Glutamatergic neuron (in vitro differentiated cells): Measurements from ENCODE around the gene NR2F1. TPM values are rescaled to one million over a fixed set of nuclear protein-coding genes. Genes with fewer than 3 reads are reported as not detected.

ENCODE experiments used
- DNase-seq: peaks from one replicate; pipeline ENCODE4 v3.0.0; 2022
- H3K27ac Mint-ChIP-seq: one replicate; pipeline ENCODE4 v1.8.0; 2020; ENCODE audit warnings: mild to moderate bottlenecking, mixed read lengths, inconsistent platforms; ENCODE audit not compliant: unreplicated experiment
- H3K27me3 Mint-ChIP-seq: one replicate; pipeline ENCODE4 v1.8.0; 2020; ENCODE audit warnings: mild to moderate bottlenecking, moderate library complexity, mixed read lengths, inconsistent platforms; ENCODE audit not compliant: unreplicated experiment
- H3K36me3 Mint-ChIP-seq: one replicate; pipeline ENCODE4 v1.8.0; 2020; ENCODE audit warnings: mild to moderate bottlenecking, mixed read lengths, inconsistent platforms; ENCODE audit not compliant: unreplicated experiment
- H3K4me1 Mint-ChIP-seq: one replicate; pipeline ENCODE4 v1.8.0; 2020; ENCODE audit warnings: mild to moderate bottlenecking, low read depth, mixed read lengths, inconsistent platforms; ENCODE audit not compliant: unreplicated experiment
- H3K4me3 Mint-ChIP-seq: one replicate; pipeline ENCODE4 v1.8.0; 2020; ENCODE audit warnings: mild to moderate bottlenecking, mixed read lengths, inconsistent platforms; ENCODE audit not compliant: unreplicated experiment
- H3K9me3 Mint-ChIP-seq: one replicate; pipeline ENCODE4 v1.8.0; 2020; ENCODE audit warnings: mild to moderate bottlenecking, moderate library complexity, mixed read lengths, inconsistent platforms; ENCODE audit not compliant: unreplicated experiment
- total RNA-seq: library from RNA; stranded (reverse); fragmentation: NEBNext Ultra II Directional; extraction: Animal tissue kit (Norgen Biotek cat#: 25700); gene quantifications from one replicate; pipeline ENCODE4 v1.2.1, GENCODE V29; 2021; ENCODE audit not compliant: unreplicated experiment
- TF ChIP-seq, protein P1 (sequence below): fragments of 200-600 bp; sonication (generic); IDR thresholded peaks from one replicate; pipeline ENCODE4 v1.5.0; 2021; ENCODE audit not compliant: partially characterized antibody, unreplicated experiment

Gene NR2F1
- total RNA-seq, 1 donor from 2014 or later, result 0.37 TPM

- Mint-ChIP-seq H3K27ac (no peak overlapping the region), H3K36me3 (no peaks in the 10 kb centered on the region), H3K4me3 (peak overlapping the region; percentile 61), H3K4me1 (peaks cover 2% of the 10 kb centered on the region), H3K27me3 (peaks cover 32% of the 10 kb centered on the region), H3K9me3 (peaks cover 14% of the 10 kb centered on the region)
- TF ChIP-seq, protein P1, sequence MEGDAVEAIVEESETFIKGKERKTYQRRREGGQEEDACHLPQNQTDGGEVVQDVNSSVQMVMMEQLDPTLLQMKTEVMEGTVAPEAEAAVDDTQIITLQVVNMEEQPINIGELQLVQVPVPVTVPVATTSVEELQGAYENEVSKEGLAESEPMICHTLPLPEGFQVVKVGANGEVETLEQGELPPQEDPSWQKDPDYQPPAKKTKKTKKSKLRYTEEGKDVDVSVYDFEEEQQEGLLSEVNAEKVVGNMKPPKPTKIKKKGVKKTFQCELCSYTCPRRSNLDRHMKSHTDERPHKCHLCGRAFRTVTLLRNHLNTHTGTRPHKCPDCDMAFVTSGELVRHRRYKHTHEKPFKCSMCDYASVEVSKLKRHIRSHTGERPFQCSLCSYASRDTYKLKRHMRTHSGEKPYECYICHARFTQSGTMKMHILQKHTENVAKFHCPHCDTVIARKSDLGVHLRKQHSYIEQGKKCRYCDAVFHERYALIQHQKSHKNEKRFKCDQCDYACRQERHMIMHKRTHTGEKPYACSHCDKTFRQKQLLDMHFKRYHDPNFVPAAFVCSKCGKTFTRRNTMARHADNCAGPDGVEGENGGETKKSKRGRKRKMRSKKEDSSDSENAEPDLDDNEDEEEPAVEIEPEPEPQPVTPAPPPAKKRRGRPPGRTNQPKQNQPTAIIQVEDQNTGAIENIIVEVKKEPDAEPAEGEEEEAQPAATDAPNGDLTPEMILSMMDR, result no peak
- DNase-seq, result peak; percentile 63
Measured at GRCh38 chr5:93579692-93580062, 3.3 kb upstream of the NR2F1 start.

GRCh38 chr5:93580063-93580926 lies 2.7 kb upstream of the NR2F1 start:
- peak; percentile 52 for DNase-seq
- Mint-ChIP-seq H3K36me3 (no peaks in the 10 kb centered on the region), H3K4me1 (peaks cover 2% of the 10 kb centered on the region), H3K27ac (no peak overlapping the region), H3K9me3 (peaks cover 14% of the 10 kb centered on the region), H3K4me3 (no peak overlapping the region), H3K27me3 (peaks cover 31% of the 10 kb centered on the region)
- TF ChIP-seq, protein P1, result no peak

DNA sequence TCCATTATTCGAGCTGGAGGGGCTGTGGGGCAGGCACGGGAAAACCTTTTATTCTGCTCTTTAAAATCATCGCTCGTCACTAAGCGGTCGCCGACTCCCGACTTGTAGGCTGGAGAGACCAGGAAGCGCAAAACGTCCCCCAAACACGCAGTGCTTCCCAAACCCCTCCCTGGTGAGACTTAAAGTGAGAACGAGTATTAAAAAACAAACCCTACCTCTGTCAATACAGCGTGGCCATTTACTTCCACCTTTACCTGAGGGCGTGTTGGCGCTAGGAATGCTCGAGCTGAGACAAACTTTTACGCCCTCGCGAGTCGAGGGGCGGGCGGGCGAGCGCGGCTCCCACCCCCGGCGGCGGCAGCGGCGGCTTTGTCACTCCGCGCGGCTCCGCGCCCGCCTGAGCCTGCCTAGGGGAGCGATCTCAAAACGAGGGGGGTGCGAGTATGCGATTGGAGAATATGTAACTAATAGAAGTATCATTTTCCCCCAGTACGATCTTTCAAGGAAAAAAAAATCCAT lies 2.0 kb upstream of the NR2F1 start, which contains the start of gene NR2F1-AS1:
TSS of gene NR2F1-AS1 (minus strand) at position 293 of the 519 bp plus-strand sequence.
- H3K27ac Mint-ChIP-seq, result no peak within 1 kb of the TSS
- TF ChIP-seq, protein P1, result no peak
- peak; percentile 31 for DNase-seq
- H3K4me1 Mint-ChIP-seq, result peaks cover 5% of the 10 kb centered on the region
- no peak within 1 kb of the TSS for H3K4me3 Mint-ChIP-seq
- peaks cover 15% of the 10 kb centered on the region for H3K9me3 Mint-ChIP-seq
- H3K36me3 Mint-ChIP-seq, result no peaks in the 10 kb centered on the region
- H3K27me3 Mint-ChIP-seq, result peaks cover 30% of the 10 kb centered on the region

DNA sequence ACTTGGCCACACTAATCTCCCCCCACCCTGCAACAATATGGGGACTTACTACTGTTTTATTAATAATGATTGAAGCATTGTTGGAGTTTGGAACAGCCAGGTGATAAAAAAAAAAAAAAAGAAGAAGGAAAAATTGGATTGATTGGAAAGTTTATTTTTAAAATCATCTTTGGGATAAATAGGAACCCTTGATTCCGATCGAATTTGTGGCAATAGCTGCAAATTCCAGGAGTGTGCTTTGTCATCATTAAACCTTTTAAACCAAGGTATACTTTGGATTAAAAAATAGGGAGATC lies 907 bp upstream of the NR2F1 start:
- no peak overlapping the region for H3K4me3 Mint-ChIP-seq
- DNase-seq, result no peak
- H3K9me3 Mint-ChIP-seq, result peaks cover 16% of the 10 kb centered on the region

GRCh38 chr5:93583439-93583767 lies 381 bp downstream of the NR2F1 start:
- Mint-ChIP-seq H3K4me1 (peaks cover 8% of the 10 kb centered on the region), H3K27ac (no peak overlapping the region), H3K36me3 (no peaks in the 10 kb centered on the region), H3K27me3 (peaks cover 21% of the 10 kb centered on the region), H3K4me3 (no peak overlapping the region), H3K9me3 (peaks cover 17% of the 10 kb centered on the region)
- TF ChIP-seq, protein P1, result no peak
- DNase-seq, result no peak

More for the DNA sequence above, 907 bp upstream of the NR2F1 start:
- peaks cover 30% of the 10 kb centered on the region for H3K27me3 Mint-ChIP-seq
- no peak overlapping the region for H3K27ac Mint-ChIP-seq
- H3K4me1 Mint-ChIP-seq, result peaks cover 5% of the 10 kb centered on the region
- H3K36me3 Mint-ChIP-seq, result no peaks in the 10 kb centered on the region
- TF ChIP-seq, protein P1, result no peak
